H1 (cell line): ENCODE measurements around the gene RPUSD1.

Source experiments
- ASH2L ChIP-seq: fragments of 200-600, 300-600 bp; sonication (generic); IDR thresholded peaks from one replicate; pipeline ENCODE4 v1.7.1; 2017; ENCODE audit warnings: low read length
- EP300 ChIP-seq, 2 experiments: IDR thresholded peaks; 1 replicate in 1 of 2; 2 replicates in 1 of 2; pipeline ENCODE4 v1.6.1; 2011 to 2012; ENCODE audit warnings: low read depth in 2 of 2, low read length in 2 of 2, mild to moderate bottlenecking in 2 of 2, borderline replicate concordance in 1 of 2, inconsistent platforms in 1 of 2, moderate library complexity in 1 of 2
- POLR2A ChIP-seq, 2 experiments: IDR thresholded peaks; 1 replicate in 1 of 2; 2 replicates in 1 of 2; pipeline ENCODE4 v1.6.1; 2011; ENCODE audit warnings: low read depth in 2 of 2, low read length in 2 of 2, mild to moderate bottlenecking in 2 of 2; ENCODE audit errors: control extremely low read depth in 1 of 2
- TF ChIP-seq, protein P1 (sequence below), 3 experiments: IDR thresholded peaks; 1 replicate in 2 of 3; 2 replicates in 1 of 3; pipeline versions ENCODE4 v1.5.1 to v1.6.1; 2011; ENCODE audit warnings: low read length in 3 of 3, mild to moderate bottlenecking in 3 of 3, inconsistent platforms in 2 of 3, low read depth in 1 of 3, moderate library complexity in 1 of 3; ENCODE audit not compliant: insufficient read depth in 1 of 3; ENCODE audit errors: control extremely low read depth in 1 of 3
- TF ChIP-seq, protein P2 (sequence below): IDR thresholded peaks from 2 replicates; pipeline ENCODE4 v1.6.1; 2011; ENCODE audit warnings: low read length, improper control_type of control experiment

DNA sequence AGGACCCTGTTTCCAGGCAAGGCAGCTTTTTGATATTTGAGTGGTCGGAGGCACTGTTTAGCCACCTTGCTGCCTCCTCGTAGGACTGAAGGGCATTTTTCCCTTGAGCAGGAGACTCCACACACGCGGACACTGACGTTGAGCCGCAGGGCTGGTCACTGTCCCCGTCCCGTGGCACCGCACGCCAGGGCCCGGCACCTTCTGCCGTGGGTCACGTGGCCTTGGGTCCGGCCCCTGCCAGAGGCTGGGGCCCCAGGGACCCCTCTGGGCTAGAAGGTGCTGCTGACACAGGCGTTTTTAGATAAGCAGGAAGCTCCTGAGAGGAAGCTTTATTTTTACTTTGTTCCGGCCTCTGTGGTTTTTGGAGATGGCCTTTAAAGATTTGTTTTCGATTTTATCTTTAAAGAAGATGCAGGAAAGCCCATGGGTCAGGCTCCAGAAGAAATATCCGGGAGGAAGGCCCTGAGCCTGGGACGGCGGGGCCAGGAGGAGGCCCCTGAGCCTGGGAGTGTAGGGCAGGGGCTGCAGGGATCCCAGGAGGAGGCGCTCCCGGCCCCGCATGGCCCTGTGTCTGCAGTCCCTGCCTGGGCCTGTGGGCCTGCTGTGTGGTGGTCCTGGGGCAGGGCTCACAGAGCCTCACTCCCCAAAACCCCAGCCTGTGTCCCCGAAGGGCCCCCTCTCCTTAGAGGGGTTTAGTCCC, 42.8 kb upstream of the RPUSD1 start:
- TF ChIP-seq POLR2A (IDR thresholded peaks at IDR 0.05; ENCODE audit: control extremely low read depth in 1 of 2, low read depth in 2 of 2, low read length in 2 of 2) = no peak
- TF ChIP-seq, protein P1, sequence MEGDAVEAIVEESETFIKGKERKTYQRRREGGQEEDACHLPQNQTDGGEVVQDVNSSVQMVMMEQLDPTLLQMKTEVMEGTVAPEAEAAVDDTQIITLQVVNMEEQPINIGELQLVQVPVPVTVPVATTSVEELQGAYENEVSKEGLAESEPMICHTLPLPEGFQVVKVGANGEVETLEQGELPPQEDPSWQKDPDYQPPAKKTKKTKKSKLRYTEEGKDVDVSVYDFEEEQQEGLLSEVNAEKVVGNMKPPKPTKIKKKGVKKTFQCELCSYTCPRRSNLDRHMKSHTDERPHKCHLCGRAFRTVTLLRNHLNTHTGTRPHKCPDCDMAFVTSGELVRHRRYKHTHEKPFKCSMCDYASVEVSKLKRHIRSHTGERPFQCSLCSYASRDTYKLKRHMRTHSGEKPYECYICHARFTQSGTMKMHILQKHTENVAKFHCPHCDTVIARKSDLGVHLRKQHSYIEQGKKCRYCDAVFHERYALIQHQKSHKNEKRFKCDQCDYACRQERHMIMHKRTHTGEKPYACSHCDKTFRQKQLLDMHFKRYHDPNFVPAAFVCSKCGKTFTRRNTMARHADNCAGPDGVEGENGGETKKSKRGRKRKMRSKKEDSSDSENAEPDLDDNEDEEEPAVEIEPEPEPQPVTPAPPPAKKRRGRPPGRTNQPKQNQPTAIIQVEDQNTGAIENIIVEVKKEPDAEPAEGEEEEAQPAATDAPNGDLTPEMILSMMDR (IDR thresholded peaks at IDR 0.05; ENCODE audit: control extremely low read depth in 1 of 3, insufficient read depth in 1 of 3, low read depth in 1 of 3, low read length in 3 of 3) = no peak
- TF ChIP-seq, protein P2, sequence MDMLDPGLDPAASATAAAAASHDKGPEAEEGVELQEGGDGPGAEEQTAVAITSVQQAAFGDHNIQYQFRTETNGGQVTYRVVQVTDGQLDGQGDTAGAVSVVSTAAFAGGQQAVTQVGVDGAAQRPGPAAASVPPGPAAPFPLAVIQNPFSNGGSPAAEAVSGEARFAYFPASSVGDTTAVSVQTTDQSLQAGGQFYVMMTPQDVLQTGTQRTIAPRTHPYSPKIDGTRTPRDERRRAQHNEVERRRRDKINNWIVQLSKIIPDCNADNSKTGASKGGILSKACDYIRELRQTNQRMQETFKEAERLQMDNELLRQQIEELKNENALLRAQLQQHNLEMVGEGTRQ = no peak
- TF ChIP-seq EP300 (IDR thresholded peaks at IDR 0.05; ENCODE audit: borderline replicate concordance in 1 of 2, low read depth in 2 of 2, low read length in 2 of 2) = no peak
- no peak for TF ChIP-seq ASH2L
